ENCODE measurements around the gene TGFBI. TPM values are rescaled to one million over a fixed set of nuclear protein-coding genes. Genes with fewer than 3 reads are reported as not detected.

TGFBI gene
- total RNA-seq, 1 donor from 2014 or later: 4.6 TPM

DNA sequence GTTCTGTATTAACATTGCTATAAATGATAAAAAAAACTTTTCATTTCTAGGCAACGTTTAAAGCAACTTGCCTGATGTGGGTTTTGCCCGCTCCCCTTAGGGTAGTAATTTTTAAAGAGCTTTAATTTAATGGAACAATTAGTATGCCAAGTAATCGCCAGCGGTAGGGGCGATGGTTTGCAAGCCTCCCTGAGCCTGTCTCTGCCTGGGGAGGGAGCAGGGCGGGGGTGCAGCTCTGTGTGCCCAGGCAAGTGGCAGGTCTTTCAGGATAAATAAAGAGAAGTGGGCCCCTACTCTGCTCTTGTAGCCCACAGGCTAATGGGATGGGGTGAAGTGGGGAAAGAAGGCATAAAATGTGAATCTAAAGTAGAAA, 13.8 kb upstream of the TGFBI start:
- peaks cover 15% of the 10 kb centered on the region for H3K27me3 Mint-ChIP-seq (ENCODE audit: low read depth)
- peaks cover 8% of the 10 kb centered on the region for H3K4me1 Mint-ChIP-seq
- no peak overlapping the region for H3K27ac Mint-ChIP-seq (ENCODE audit: unreplicated experiment)

DNA sequence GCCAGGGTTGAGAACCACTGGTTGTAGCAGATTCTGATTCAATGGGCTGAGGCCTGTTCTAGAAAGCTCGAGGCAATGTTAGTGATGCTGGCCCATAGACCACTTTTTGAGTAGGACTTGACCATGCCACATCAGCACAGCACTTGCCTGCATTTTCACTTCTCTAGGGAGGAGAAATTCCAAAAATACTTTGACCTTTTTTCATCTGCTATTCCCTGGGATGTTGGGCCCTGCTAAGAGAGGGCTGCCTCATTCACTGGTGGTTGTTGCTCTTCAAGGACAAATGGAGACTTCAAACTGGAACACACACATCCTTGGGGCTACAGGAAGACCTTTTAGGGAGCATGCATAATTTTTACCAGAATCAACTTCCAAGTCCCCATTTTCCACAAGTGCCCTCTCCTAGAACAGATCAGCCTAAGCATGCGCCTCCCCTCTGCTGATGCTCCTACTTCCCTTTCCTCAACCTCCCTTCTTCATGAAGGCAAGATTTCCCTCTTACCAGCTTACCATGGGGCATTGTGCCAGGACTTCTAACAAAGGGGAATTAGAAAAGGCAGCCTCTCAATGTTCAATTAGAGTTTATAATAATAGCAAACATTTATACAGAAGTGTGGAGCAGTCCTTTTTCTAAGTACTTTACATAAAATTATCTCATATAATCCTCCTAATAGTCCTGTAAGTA, 12.7 kb upstream of the TGFBI start:
- H3K36me3 Mint-ChIP-seq (ENCODE audit: low read depth): no peaks in the 10 kb centered on the region
- no peak overlapping the region for H3K4me3 Mint-ChIP-seq
- TF ChIP-seq, protein P1, sequence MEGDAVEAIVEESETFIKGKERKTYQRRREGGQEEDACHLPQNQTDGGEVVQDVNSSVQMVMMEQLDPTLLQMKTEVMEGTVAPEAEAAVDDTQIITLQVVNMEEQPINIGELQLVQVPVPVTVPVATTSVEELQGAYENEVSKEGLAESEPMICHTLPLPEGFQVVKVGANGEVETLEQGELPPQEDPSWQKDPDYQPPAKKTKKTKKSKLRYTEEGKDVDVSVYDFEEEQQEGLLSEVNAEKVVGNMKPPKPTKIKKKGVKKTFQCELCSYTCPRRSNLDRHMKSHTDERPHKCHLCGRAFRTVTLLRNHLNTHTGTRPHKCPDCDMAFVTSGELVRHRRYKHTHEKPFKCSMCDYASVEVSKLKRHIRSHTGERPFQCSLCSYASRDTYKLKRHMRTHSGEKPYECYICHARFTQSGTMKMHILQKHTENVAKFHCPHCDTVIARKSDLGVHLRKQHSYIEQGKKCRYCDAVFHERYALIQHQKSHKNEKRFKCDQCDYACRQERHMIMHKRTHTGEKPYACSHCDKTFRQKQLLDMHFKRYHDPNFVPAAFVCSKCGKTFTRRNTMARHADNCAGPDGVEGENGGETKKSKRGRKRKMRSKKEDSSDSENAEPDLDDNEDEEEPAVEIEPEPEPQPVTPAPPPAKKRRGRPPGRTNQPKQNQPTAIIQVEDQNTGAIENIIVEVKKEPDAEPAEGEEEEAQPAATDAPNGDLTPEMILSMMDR (conservative IDR thresholded peaks at IDR 0.05): no peak
- H3K27me3 Mint-ChIP-seq (ENCODE audit: low read depth): peaks cover 15% of the 10 kb centered on the region
- H3K9me3 Mint-ChIP-seq: peaks cover 4% of the 10 kb centered on the region
- DNase-seq (ENCODE audit: low read depth, low spot score): no peak
- H3K4me1 Mint-ChIP-seq: peaks cover 8% of the 10 kb centered on the region
- no peak overlapping the region for H3K27ac Mint-ChIP-seq (ENCODE audit: unreplicated experiment)

More for the DNA sequence above, 13.8 kb upstream of the TGFBI start:
- TF ChIP-seq, protein P1 (conservative IDR thresholded peaks at IDR 0.05): no peak
- H3K4me3 Mint-ChIP-seq: no peak overlapping the region
- DNase-seq (ENCODE audit: low read depth, low spot score): no peak
- H3K36me3 Mint-ChIP-seq (ENCODE audit: low read depth): no peaks in the 10 kb centered on the region
- H3K9me3 Mint-ChIP-seq: peaks cover 4% of the 10 kb centered on the region

DNA sequence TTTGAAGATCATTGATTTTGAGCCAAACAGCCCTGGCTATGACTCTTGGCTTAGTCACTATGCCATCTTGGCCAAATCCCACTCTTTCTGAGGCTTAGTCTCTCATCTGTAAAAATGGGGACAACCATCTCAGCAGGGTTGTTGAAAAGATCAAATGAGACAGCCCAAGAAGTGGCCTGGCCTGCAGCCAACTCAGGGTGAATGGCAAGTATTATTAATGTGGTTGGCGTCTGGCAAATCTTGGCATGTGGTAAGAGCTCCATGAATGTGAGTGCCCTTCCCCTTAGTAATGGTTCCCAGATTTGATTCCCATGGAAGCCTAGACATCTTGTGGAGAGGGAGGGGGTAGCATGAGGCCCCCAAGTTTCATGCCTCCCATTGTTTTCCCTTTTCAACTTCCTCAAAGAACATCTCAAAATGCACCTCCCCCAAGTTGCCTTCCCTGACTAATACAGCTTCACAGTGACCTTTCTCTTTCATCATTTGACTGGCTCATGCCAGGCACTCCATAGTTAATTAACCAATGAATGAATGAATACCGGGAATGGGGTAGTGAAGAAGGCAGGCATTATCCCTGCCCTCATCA, 11.8 kb upstream of the TGFBI start:
- DNase-seq (ENCODE audit: low read depth, low spot score): no peak
- Mint-ChIP-seq H3K27ac (ENCODE audit: unreplicated experiment) (no peak overlapping the region), H3K4me3 (no peak overlapping the region), H3K27me3 (ENCODE audit: low read depth) (peaks cover 11% of the 10 kb centered on the region), H3K36me3 (ENCODE audit: low read depth) (no peaks in the 10 kb centered on the region), H3K9me3 (peaks cover 4% of the 10 kb centered on the region), H3K4me1 (peaks cover 8% of the 10 kb centered on the region)
- TF ChIP-seq, protein P1 (conservative IDR thresholded peaks at IDR 0.05): no peak

DNA sequence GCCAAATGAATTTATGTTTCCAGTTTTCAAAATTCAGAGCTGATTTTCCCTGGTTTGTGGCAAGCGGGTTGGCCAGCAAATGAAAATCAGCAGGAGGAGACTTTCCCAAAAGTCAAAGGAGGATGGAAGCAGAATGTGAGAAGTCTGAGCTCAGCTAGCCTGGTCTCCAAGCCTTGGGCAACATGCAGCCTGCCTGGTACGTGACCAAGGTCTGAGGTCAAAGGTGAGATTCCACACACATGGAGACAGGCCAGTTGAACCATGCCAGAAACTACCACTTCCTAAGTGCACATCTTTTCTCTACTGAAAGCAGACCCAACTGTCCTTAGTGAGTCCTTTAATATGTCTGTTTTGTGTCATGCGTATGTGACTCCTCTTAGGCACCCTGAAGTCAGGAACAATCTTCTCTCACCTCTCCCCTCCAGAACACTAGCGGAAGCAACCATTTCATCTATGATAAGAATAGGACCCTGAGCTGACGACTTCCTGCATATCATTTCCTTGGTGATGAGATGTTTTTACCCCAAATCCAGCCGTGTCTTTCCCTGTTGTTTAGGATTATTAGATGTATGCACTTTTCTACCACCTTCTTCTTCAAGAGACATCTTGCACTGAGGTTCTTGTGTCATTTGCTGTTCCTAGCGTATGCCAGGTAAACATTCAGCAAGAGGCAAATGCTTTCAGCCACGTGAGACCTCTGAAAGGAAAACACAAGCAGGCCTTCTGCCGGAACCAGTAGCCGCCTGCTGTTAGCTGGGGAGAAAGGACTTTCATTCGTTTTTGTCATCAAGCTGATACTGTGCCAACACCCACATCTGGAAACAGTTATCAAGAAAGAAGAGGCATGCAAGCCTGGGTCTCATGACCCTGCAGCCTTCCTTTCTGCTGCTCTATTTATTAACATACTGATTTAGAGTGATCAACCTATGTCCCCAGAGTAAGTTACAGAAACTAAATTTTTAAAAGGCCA, 9.7 kb upstream of the TGFBI start:
- H3K4me3 Mint-ChIP-seq: no peak overlapping the region

DNA sequence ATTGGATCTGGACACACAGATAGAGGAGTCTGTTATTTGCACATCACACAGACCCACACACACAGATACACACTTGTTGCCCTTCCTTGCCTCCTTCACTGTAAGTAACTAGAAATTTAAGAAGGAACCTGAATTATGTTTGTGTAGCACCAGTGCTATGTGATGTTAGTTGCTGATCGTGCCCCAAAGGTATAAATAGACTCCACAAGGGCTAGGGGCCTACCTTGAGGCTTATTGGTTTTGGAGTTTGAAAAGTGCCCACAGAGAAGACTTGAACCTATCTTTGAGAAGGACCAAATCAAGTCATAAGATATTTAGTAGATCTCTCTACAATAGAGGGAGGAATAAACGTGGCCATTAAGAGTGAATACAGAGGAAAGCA, 8.8 kb upstream of the TGFBI start:
- Mint-ChIP-seq H3K27me3 (ENCODE audit: low read depth) (peaks cover 14% of the 10 kb centered on the region), H3K4me1 (peaks cover 5% of the 10 kb centered on the region), H3K9me3 (peaks cover 4% of the 10 kb centered on the region), H3K36me3 (ENCODE audit: low read depth) (no peaks in the 10 kb centered on the region), H3K27ac (ENCODE audit: unreplicated experiment) (no peak overlapping the region), H3K4me3 (no peak overlapping the region)
- no peak for DNase-seq (ENCODE audit: low read depth, low spot score)
- TF ChIP-seq, protein P1 (conservative IDR thresholded peaks at IDR 0.05): no peak

More for the DNA sequence above, 9.7 kb upstream of the TGFBI start:
- TF ChIP-seq, protein P1 (conservative IDR thresholded peaks at IDR 0.05): no peak
- Mint-ChIP-seq H3K9me3 (peaks cover 4% of the 10 kb centered on the region), H3K36me3 (ENCODE audit: low read depth) (no peaks in the 10 kb centered on the region), H3K27me3 (ENCODE audit: low read depth) (peaks cover 11% of the 10 kb centered on the region), H3K4me1 (peaks cover 5% of the 10 kb centered on the region), H3K27ac (ENCODE audit: unreplicated experiment) (peak overlapping the region; percentile 0)
- no peak for DNase-seq (ENCODE audit: low read depth, low spot score)
